GM12872 (cell line): ENCODE data around the gene RAC3.
A peak's percentile ranks its signal among the peaks of the same experiment; 100 is the strongest.

ENCODE experiments used
- CTCF ChIP-seq: IDR thresholded peaks from 3 replicates; pipeline ENCODE4 v1.5.1; 2011; ENCODE audit warnings: low read depth, mild to moderate bottlenecking, low read length, moderate library complexity; ENCODE audit not compliant: insufficient read depth

RAC3 gene

DNA sequence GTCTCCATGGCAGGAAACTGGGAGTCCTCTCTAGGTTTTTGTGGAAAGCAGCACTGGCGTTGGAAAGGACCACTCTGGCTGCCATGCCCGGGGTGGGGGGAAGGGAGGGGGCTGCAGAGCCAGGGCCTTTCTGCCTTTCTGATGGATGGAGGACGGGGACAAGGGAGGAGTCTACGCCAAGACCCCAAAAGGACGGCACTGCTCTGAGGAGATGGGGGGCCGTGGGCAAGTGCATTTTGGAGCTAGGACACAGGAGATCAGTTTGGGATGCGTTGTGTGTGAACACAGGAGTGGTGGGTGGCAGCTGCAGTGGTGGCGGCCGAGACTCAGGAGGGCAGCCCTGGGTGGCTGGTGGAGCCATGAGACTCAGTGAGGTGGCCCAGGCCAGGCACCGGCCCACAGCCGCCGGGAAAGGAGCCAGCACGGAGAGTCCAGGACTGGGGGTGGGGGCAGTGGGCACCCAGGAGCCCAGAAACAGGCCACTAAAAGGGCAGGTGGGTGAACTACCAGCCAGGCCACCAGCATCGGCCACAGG, 10.8 kb upstream of the RAC3 start:
- TF ChIP-seq CTCF: no peak

DNA sequence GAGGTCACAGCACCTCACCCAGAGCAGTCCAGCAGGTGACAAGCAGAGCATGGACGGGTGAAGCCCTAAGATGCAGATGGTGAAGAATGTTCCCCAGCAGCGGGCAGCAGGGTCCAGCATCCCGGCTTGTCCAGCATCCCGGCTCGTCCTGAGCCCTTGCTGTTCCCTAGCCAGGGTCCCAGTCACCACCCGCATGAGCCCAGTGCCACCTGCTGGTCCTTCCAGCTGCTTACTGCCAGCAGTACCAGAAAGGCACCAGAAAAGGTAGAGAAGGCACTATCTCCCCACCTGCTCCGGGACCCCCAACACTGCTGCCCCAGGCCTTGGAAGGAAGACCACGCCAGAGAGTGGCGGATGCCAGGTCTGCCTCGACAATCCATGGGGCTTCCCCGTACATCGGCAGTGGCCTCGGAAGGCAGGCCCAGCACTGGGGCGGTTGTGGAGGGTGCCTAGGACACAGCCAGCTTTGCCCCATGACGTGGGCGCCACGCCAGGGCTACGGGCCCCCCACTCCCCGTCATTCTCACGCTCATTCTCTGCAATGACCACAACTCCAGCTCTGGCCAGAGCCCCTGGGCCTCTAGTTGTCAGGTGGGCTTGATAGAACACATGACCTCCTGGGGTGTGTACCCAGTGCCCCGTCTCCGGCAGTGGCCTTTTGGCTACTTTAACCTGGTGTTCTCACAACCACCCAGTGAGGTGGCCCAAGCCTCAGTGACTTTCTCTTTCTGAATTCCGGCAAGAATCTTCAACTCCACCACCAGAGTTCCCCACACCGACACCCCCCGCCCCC, 10.2 kb upstream of the RAC3 start:
- peak; percentile 74 for TF ChIP-seq CTCF

GRCh38 chr17:82021900-82022309, 9.6 kb upstream of the RAC3 start:
- TF ChIP-seq CTCF: no peak

GRCh38 chr17:82022310-82022980, 9.0 kb upstream of the RAC3 start, which contains the start of gene CENPX:
TSS of gene CENPX (minus strand) at chr17:82022878. CDS start at chr17:82022861, 17 bp downstream.
- TF ChIP-seq CTCF: no peak

DNA sequence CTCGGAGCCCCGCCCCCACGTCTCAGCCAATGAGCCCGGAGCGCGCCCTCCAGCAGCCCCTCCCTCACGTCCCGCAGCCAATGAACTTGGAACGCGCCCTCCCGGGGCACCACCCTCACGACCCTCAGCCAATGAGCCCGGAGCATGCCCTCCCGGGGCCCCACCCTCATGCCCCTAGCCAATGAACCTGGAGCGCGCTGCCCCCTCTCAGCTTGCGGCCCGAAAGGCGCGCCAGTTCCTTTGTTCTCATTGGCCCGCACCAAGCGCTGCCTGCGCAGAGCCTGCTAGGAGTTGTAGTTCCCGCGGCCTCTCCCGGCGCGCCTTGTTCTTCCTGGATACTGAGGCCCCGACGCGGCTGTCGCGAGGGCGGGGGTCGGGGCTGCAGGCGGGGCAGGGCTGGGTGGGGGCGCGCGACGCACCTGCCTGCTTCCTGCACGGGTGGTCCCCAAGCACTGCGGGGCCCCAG, 8.5 kb upstream of the RAC3 start, which contains the start of gene LRRC45:
TSS of gene LRRC45 (plus strand) at position 325 of the 466 bp plus-strand sequence. CDS start 339 bp downstream, outside the sequence.
- no peak for TF ChIP-seq CTCF

DNA sequence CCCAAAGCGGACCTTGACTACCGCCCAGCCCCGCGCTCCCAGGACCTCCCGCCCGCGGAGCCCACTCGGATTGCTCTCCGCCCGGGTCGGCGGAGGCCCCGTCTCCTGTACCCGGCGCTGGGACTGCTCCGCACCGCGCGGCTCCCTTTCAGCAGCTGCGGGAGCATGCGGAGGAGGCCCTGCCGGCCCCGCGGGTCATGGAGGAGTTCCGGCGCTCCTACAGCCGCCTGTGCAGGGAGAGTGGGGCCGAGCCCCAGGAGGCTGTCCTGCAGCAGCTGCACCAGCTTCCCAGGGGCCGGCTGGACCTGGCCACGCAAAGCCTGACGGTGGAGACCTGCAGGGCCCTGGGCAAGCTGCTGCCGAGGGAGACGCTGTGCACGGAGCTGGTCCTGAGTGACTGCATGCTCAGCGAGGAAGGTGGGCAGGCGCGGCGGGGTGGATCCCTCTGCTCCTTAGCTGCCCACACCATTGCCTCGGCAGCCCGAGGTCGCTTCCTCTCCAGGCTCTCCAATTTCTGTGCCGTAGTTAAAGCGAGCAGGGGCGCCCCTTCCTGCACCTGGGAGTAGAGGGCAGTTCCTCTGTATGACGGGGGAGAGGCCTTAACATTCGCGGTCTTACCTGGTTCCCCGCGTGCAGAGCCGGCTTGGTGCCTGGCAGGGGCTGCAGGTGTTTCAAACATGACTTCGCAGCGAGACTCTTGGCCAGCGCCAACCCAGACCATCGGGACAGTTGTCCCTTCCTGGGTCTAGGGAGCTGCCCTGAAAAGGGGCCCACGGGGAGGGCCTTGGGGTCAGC, 7.8 kb upstream of the RAC3 start:
- TF ChIP-seq CTCF: no peak
